Astrocyte (in vitro differentiated cells and primary cell): ENCODE results near the gene SLC43A1.

ENCODE experiments used
- EZH2 ChIP-seq: IDR thresholded peaks from 2 replicates; pipeline ENCODE4 v1.6.1; 2012; ENCODE audit warnings: mild to moderate bottlenecking, low read length, inconsistent platforms; ENCODE audit not compliant: insufficient read depth
- TF ChIP-seq, protein P1 (sequence below): IDR thresholded peaks from 2 replicates; pipeline ENCODE4 v1.5.1; 2011; ENCODE audit warnings: low read depth, mild to moderate bottlenecking, inconsistent platforms, low read length, moderate library complexity; ENCODE audit not compliant: insufficient read depth

- TF ChIP-seq, protein P1, sequence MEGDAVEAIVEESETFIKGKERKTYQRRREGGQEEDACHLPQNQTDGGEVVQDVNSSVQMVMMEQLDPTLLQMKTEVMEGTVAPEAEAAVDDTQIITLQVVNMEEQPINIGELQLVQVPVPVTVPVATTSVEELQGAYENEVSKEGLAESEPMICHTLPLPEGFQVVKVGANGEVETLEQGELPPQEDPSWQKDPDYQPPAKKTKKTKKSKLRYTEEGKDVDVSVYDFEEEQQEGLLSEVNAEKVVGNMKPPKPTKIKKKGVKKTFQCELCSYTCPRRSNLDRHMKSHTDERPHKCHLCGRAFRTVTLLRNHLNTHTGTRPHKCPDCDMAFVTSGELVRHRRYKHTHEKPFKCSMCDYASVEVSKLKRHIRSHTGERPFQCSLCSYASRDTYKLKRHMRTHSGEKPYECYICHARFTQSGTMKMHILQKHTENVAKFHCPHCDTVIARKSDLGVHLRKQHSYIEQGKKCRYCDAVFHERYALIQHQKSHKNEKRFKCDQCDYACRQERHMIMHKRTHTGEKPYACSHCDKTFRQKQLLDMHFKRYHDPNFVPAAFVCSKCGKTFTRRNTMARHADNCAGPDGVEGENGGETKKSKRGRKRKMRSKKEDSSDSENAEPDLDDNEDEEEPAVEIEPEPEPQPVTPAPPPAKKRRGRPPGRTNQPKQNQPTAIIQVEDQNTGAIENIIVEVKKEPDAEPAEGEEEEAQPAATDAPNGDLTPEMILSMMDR, result no peak
- TF ChIP-seq EZH2, result no peak
Measured at GRCh38 chr11:57516061-57516443, 550 bp upstream of the SLC43A1 start.
